H1 (cell line): ENCODE measurements around the gene ESRP2. TPM values are rescaled to one million over a fixed set of nuclear protein-coding genes. Genes with fewer than 3 reads are reported as not detected.

Experiments
- BRCA1 ChIP-seq: IDR thresholded peaks from 2 replicates; pipeline ENCODE4 v1.6.1; 2012; ENCODE audit warnings: low read depth, low read length, improper control_type of control experiment
- CHD1 ChIP-seq: IDR thresholded peaks from 2 replicates; pipeline ENCODE4 v1.6.1; 2012; ENCODE audit warnings: low read depth, low read length, improper control_type of control experiment
- E2F6 ChIP-seq: IDR thresholded peaks from 2 replicates; pipeline ENCODE4 v1.6.1; 2012; ENCODE audit warnings: inconsistent platforms
- EP300 ChIP-seq, 2 experiments: IDR thresholded peaks; 1 replicate in 1 of 2; 2 replicates in 1 of 2; pipeline ENCODE4 v1.6.1; 2011 to 2012; ENCODE audit warnings: low read depth in 2 of 2, low read length in 2 of 2, mild to moderate bottlenecking in 2 of 2, borderline replicate concordance in 1 of 2, inconsistent platforms in 1 of 2, moderate library complexity in 1 of 2
- KDM5A ChIP-seq: fragments of 200-600 bp; IDR thresholded peaks from 2 replicates; pipeline ENCODE4 v1.7.1; 2012; ENCODE audit warnings: mild to moderate bottlenecking, low read length, inconsistent platforms, mixed read lengths
- MAFK ChIP-seq: IDR thresholded peaks from 2 replicates; pipeline ENCODE4 v1.6.1; 2012; ENCODE audit warnings: low read depth, mild to moderate bottlenecking, improper control_type of control experiment, low read length
- POU5F1 ChIP-seq: IDR thresholded peaks from 2 replicates; pipeline ENCODE4 v1.6.1; 2011; ENCODE audit warnings: low read depth, mild to moderate bottlenecking, low read length, moderate library complexity
- RAD21 ChIP-seq, 2 experiments: IDR thresholded peaks in 1 of 2; conservative IDR thresholded peaks in 1 of 2; 2 replicates each; pipeline ENCODE4 v1.6.1; 2011; ENCODE audit warnings: low read depth in 2 of 2, low read length in 2 of 2, improper control_type of control experiment in 1 of 2, inconsistent platforms in 1 of 2, mild to moderate bottlenecking in 1 of 2, moderate library complexity in 1 of 2
- RFX5 ChIP-seq: IDR thresholded peaks from 2 replicates; pipeline ENCODE4 v1.6.1; 2011; ENCODE audit warnings: low read depth, low read length, improper control_type of control experiment, borderline replicate concordance
- polyA plus RNA-seq, 7 experiments: library from polyadenylated mRNA; depleted of rRNA in 3 of 7; stranded (reverse) in 5 of 7; unstranded in 2 of 7; fragments of >200 nt in 5 of 7; fragments of 200-250 nt in 2 of 7; gene quantifications; 1 replicate in 5 of 7; 2 replicates in 1 of 7; 4 replicates in 1 of 7; pipeline versions ENCODE4 v1.2.1 to v1.2.3, GENCODE V29; 2011 to 2013; ENCODE audit warnings: missing spikeins in 2 of 7, mixed read lengths in 2 of 7
- total RNA-seq: library from RNA; stranded (reverse); fragmentation: NEBNext Ultra II Directional; extraction: Animal tissue kit (Norgen Biotek cat#: 25700); gene quantifications from 2 replicates; pipeline ENCODE4 v1.2.1, GENCODE V29; 2021

ESRP2 gene
- total and polyA plus RNA-seq, 2 of the 8 experiments (the other 6 are each of a cell fraction or from before 2014, with no cell fraction given) = 35.1 to 45.8 TPM

GRCh38 chr16:68242926-68243858 is 7.3 kb upstream of the ESRP2 start (continued):
- TF ChIP-seq EP300 (IDR thresholded peaks at IDR 0.05; ENCODE audit: borderline replicate concordance in 1 of 2, low read depth in 2 of 2, low read length in 2 of 2) (no peak), RFX5 (no peak), MAFK (no peak), KDM5A (no peak), E2F6 (no peak), BRCA1 (no peak), RAD21 (IDR thresholded peaks at IDR 0.05 in 1 of 2, conservative IDR thresholded peaks at IDR 0.05 in 1 of 2; ENCODE audit: low read depth in 2 of 2, low read length in 2 of 2) (no peak), CHD1 (no peak), POU5F1 (no peak)
- TF ChIP-seq, all 59 proteins: peak for 0
